BJ (cell line): ENCODE results near the gene PRELID3B. TPM values are rescaled to one million over a fixed set of nuclear protein-coding genes. Genes with fewer than 3 reads are reported as not detected.

ENCODE experiments used
- CTCF ChIA-PET: fragments of 350-600 bp; formaldehyde crosslinking; extraction: SDS; loops from one replicate; lab custom pipeline; 2021; ENCODE audit warnings: antibody characterized with exemption, inconsistent platforms; lab: Yijun Ruan, JAX
- POLR2A ChIA-PET: fragments of 300-600 bp; sonication (Branson Sonifier 250); formaldehyde crosslinking; extraction: SDS; loops from one replicate; lab custom pipeline; 2021; ENCODE audit warnings: antibody characterized with exemption; lab: Charles Lee
- DNase-seq: peaks from one replicate; pipeline ENCODE4 v3.0.0-alpha.2; 2011; ENCODE audit warnings: low read depth
- H3K27me3 ChIP-seq: 2 replicates; pipeline ENCODE4 v1.6.0; 2011; ENCODE audit warnings: low read length; ENCODE audit not compliant: control insufficient read depth, insufficient read depth
- H3K36me3 ChIP-seq: 2 replicates; pipeline ENCODE4 v1.5.1; 2011; ENCODE audit warnings: low read length; ENCODE audit not compliant: control insufficient read depth, insufficient read depth
- H3K4me3 ChIP-seq: 2 replicates; pipeline ENCODE4 v1.5.1; 2011; ENCODE audit warnings: low read depth, mild to moderate bottlenecking, control low read depth, low read length
- polyA plus RNA-seq: library from polyadenylated mRNA; depleted of rRNA; stranded (reverse); fragments of >200 nt; gene quantifications from 2 replicates; pipeline ENCODE4 v1.2.3, GENCODE V29; 2011
- TF ChIP-seq, protein P1 (sequence below): IDR thresholded peaks from 2 replicates; pipeline ENCODE4 v1.5.1; 2011; ENCODE audit warnings: low read depth, mild to moderate bottlenecking, control low read depth, inconsistent platforms, low read length, moderate library complexity; ENCODE audit not compliant: insufficient read depth

The PRELID3B gene
- polyA plus RNA-seq, 1 experiment = 76.0 TPM

DNA sequence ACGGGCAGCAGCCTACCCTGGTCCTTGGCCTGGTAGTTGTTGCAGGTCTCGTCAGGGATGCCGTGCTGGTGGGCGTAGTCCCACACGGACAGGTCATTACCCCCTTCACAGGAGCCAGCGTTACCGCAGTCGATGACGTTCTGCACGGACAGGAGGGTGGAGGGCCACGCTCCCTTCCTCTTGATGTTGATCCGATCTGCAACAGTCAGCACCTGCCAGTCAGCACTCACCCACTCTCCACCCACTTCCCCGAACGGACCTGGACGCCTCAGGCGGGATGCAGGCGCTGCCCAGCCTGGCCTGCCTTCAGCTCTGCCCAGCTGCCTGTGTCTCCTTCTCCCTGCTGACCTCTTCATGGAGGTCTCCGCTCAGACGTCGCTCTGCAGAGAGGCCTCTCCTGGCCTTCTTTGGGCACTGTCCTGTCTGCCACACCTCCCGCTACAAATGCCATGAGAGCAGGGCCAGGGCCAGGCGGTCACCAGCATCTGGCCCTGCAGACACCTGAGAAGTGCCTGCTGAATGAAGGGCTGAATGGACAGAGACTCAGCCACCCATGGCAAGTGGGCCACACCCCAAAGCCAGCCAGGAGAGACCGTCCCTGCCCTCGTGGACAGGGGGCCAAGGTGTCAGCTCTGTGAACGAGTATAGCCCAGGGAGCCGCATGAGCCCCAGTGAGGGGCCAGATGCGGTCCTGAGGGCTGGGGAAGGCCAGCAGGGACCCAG, 41.0 kb downstream of the PRELID3B start:
- ChIA-PET POLR2A (no interaction called here), CTCF (interaction anchor here (1.6 kb wide), 1 partner anchor 12 kb away, joined by 5 read pairs; no protein-coding TSS in a partner anchor)
- TF ChIP-seq, protein P1, sequence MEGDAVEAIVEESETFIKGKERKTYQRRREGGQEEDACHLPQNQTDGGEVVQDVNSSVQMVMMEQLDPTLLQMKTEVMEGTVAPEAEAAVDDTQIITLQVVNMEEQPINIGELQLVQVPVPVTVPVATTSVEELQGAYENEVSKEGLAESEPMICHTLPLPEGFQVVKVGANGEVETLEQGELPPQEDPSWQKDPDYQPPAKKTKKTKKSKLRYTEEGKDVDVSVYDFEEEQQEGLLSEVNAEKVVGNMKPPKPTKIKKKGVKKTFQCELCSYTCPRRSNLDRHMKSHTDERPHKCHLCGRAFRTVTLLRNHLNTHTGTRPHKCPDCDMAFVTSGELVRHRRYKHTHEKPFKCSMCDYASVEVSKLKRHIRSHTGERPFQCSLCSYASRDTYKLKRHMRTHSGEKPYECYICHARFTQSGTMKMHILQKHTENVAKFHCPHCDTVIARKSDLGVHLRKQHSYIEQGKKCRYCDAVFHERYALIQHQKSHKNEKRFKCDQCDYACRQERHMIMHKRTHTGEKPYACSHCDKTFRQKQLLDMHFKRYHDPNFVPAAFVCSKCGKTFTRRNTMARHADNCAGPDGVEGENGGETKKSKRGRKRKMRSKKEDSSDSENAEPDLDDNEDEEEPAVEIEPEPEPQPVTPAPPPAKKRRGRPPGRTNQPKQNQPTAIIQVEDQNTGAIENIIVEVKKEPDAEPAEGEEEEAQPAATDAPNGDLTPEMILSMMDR = no peak
- Histone ChIP-seq H3K4me3 (no peak overlapping the region), H3K27me3 (no peaks in the 10 kb centered on the region), H3K36me3 (peaks cover 31% of the 10 kb centered on the region)
- DNase-seq = no peak

DNA sequence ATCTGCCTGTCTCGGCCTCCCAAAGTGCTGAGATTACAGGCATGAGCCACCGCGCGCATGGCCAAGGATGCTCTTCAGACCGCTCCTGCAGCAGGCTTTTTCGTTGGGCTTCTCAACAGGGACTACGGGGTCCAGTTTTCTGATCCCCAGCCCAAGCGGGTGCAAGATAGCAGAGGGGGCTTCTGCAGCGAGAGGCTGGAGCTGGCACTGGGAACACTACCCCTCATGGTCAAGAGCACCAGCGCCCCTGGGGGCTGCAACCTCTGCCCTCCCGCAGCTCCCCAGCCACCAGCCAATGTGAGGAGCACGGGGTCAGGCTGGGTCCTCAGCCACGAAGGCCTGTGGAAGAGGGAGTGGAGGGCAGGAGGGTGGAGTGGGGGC, 41.5 kb downstream of the PRELID3B start:
- CTCF ChIA-PET = interaction anchor here (0.6 to 1.6 kb wide), 2 partner anchors 11 to 21 kb away, joined by 3 to 5 read pairs; no protein-coding TSS in a partner anchor
- Histone ChIP-seq H3K4me3 (no peak overlapping the region), H3K27me3 (no peaks in the 10 kb centered on the region), H3K36me3 (peaks cover 34% of the 10 kb centered on the region)
- no peak for DNase-seq
- POLR2A ChIA-PET = no interaction called here
- TF ChIP-seq, protein P1 = no peak

DNA sequence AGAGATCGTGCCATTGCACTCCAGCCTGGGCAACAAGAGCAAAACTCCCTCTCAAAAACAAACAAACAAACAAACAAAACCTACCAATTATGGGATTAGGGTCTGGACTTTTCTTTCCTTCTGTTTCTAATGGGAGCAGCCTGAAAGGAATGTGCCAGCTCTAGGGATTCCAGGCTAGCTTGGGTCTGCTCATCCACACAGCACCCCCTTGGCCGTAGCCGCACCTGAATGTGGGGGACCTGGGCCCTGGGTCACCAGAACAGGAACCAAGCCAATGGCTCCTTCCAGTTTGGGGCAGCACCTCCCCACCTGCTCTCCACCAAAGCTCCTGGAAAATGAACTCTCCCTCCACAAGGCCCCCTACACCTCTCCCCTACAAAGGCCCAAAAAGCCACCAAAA, 42.3 kb downstream of the PRELID3B start:
- no peak overlapping the region for H3K4me3 ChIP-seq
- ChIA-PET CTCF (interaction anchor here (0.6 to 1.6 kb wide), 2 partner anchors 11 to 22 kb away, joined by 3 to 5 read pairs; no protein-coding TSS in a partner anchor), POLR2A (no interaction called here)
- no peaks in the 10 kb centered on the region for H3K27me3 ChIP-seq
- TF ChIP-seq, protein P1 = no peak
- H3K36me3 ChIP-seq = peaks cover 40% of the 10 kb centered on the region
- DNase-seq = no peak

DNA sequence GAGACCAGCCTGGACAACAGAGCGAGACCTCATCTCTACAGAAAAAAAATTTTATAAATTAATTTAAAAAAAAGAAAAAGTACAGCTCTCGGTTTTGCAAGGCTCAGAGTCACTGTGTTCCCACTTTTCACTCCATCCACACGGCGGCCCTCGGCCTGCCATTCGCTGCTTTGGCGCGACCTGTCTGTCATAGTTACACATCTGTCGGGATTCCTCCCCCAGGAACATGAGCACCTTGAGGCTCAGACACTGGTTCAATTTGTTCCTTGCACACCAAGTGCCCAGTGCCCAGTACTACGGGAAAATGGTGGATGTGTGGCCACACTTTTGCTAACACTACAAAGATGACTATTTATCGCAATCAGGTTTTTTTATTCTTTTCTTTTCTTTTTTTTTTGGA, 43.9 kb downstream of the PRELID3B start:
- POLR2A ChIA-PET = no interaction called here

DNA sequence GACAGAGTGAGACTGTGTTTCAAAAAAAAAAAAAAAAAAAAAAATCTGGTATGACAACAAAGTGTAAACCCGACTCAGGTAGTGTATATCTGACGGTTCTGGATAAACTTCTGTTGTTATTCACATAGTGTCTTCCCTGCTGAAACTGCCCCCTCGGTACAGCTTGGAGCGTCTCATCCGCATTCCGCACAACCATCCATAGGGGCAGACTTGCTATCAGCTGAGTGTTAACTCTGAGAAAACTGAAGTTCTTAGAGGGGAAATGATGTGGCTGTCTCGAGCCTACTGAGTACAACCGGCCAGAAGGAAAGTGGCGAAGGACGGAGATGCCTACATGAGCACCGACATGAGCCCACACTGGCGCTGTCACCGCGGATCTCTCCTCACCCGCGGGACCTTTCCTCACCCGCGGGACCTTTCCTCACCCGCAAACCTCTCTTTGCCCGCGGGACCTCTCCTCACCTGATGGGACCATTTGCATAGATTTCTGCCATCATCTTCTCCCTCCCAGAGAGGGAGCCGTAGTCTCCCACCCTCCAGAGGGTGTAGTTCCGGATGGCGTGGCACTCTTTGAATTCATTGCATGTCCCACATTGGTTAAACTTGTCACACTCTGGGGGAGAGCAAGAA, 45.3 kb downstream of the PRELID3B start:
- Histone ChIP-seq H3K36me3 (peaks cover 45% of the 10 kb centered on the region), H3K27me3 (no peaks in the 10 kb centered on the region), H3K4me3 (no peak overlapping the region)
- TF ChIP-seq, protein P1 = no peak
- POLR2A ChIA-PET = no interaction called here
- DNase-seq = no peak
- CTCF ChIA-PET = interaction anchor here (0.6 kb wide), 1 partner anchor 118 kb away, joined by 3 read pairs; no protein-coding TSS in a partner anchor

More for the DNA sequence above, 43.9 kb downstream of the PRELID3B start:
- CTCF ChIA-PET = interaction anchor here (0.6 kb wide), 1 partner anchor 31 kb away, joined by 3 read pairs; no protein-coding TSS in a partner anchor
- Histone ChIP-seq H3K4me3 (no peak overlapping the region), H3K36me3 (peaks cover 41% of the 10 kb centered on the region), H3K27me3 (no peaks in the 10 kb centered on the region)
- TF ChIP-seq, protein P1 = no peak
- no peak for DNase-seq
